Activated naive CD4-positive, alpha-beta T cell treated with anti-CD3 and anti-CD28 coated beads, Interleukin-2, amount 50 U/mL, for 16 hours (primary cell): ENCODE data around the gene FCHO2.
"Not testable (repeated sequence)": the region's sequence is repeated elsewhere in the genome, so short reads cannot be mapped to it uniquely, and the experiment has no call there.

ENCODE experiments used
- DNase-seq: peaks from one replicate; pipeline ENCODE4 v3.0.0-alpha.2; 2020

FCHO2 gene

GRCh38 chr5:72956324-72957140 is 691 bp downstream of the FCHO2 start:
- DNase-seq, result peak; percentile 17

DNA sequence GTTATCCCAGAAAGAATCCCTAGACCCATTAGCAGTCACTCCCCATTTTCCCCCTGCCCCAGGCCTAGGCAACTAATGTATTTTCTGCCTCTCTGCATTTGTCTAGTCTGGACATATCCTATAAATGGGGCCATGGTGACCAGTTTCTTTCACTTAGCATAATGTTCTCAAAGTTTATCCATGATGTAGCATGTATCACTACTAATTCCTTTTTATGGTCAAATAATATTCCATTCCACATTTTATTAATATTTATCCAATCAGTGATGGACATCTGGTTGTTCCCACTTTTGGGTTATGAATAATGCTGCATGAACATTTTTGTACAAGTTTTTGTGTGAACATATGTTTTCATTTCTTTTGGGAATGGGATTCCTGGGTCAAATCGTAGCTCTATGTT is 1.5 kb downstream of the FCHO2 start:
- DNase-seq, result no peak

GRCh38 chr5:72959257-72959656 is 3.4 kb downstream of the FCHO2 start:
- DNase-seq, result no peak

GRCh38 chr5:72974481-72974880 is 18.6 kb downstream of the FCHO2 start:
- not testable (repeated sequence) for DNase-seq

DNA sequence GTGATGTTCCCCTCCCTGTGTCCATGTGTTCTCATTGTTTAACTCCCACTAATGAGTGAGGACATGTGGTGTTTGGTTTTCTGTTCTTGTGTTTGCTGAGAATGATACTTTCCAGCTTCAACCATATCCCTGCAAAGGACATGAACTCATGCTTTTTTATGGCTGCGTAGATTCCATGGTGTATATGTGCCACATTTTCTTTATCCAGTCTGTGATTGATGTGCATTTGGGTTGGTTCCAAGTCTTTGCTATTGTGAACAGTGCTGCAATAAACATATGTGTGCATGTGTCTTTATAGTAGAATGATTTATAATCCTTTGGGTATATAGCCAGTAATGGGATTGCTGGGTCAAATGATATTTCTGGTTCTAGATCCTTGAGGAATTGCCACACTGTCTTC is 21.0 kb downstream of the FCHO2 start:
- DNase-seq, result not testable (repeated sequence)

DNA sequence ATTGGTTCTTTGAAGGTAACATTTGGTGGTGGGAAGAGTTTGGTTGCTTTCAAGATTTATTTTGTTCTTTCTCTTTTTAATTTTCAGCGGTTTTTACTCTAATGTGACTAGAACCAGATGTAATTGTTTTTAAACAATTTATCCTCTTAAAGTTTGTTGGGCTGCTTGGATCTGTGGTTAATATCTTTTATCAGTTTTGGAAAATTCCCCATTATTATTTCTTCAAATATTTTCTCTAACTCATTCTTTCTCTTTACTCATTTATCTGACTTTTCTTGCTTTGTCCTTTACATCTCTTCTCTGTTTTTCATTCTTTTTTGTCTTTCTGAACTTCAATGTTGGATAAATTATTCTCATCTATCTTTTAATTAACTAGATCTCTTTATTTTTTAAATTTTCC is 29.9 kb downstream of the FCHO2 start:
- no peak for DNase-seq

GRCh38 chr5:72988769-72989168 is 32.9 kb downstream of the FCHO2 start:
- no peak for DNase-seq

- DNase-seq, result no peak
Measured at GRCh38 chr5:72991394-72991793, 35.6 kb downstream of the FCHO2 start.

- no peak for DNase-seq
Measured at GRCh38 chr5:72994578-72994977, 38.7 kb downstream of the FCHO2 start.

- DNase-seq, result no peak
Measured at GRCh38 chr5:72996632-72997031, 40.8 kb downstream of the FCHO2 start.

GRCh38 chr5:72999916-73000315 is 44.1 kb downstream of the FCHO2 start:
- no peak for DNase-seq

- DNase-seq, result no peak
Measured at GRCh38 chr5:73005886-73006285, 50.0 kb downstream of the FCHO2 start.

DNA sequence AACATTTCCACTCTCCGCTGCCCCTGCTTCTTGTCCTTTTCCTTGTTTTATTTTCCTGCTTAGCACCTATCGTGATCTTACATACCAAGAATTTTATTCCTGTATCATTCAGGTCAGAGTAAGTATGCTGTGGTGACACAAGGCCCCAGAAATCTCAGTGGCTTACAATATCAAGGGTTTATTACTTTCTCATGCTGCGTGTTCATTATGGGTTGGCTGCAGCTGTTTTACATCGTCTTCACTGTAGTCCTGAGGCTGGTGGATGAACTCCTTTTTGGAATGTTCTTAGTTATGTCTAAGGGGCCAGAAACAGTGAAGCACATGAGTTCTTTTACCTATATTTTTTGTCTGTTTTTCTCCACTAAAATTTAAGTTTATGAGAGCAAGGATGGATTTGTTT is 51.2 kb downstream of the FCHO2 start:
- DNase-seq, result no peak

DNA sequence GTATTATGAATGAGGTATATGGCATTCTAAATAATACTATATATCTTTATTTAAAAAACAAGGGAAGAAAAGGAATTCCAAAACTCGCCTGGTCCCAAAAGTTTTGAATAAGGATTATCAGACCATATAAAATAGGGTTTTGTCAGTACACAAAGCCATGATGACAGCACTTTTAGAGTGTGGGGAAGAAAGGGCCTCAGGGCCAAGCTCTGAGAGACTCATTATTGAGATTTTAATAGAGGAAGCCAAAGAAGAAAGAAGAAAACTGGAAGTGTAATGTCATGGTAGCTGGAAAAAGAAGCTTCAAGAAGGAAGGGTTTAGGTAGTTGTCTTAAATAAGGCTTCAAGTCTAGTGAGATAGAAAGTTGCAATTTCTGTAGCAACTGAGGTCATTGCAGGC is 53.0 kb downstream of the FCHO2 start:
- no peak for DNase-seq

- not testable (repeated sequence) for DNase-seq
Measured at GRCh38 chr5:73011612-73012011, 55.8 kb downstream of the FCHO2 start.

DNA sequence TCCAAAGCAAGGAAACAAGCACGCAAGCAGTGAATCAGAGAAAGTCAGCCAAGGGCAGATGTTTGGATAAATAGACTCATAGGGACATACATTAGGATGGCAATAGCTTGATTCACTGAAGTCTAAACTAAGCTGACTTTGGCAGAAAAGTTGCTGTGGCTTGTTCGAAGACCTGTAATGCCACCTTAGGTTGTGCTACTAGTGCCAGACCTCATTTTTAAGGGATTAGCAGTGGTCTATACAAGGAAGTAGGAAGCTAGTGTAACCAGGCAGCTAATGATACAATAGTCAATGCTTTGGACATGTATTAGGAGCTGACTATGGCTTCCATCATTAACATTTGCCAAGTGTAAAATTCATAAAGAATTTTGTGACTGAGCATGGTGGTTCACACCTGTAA is 63.1 kb downstream of the FCHO2 start:
- DNase-seq, result no peak

DNA sequence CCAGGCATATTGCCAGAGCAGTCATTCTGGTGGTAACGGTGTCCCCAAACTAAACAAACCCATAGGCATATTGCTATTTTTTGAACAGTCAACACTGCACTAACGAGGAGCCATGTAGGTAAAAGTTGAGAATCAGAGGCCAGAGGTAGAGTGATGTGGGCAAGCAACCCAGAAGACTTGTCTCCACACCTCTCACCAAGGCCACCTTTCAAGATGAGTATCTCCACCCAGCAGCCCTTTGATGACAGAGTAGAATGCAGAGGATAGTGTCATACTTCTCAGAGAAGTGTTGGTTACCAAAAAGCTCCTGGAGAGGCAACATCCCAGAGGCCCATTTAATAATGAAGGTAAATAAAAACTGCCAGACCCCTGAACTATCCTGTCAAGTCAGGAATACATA is 63.9 kb downstream of the FCHO2 start:
- DNase-seq, result no peak

DNA sequence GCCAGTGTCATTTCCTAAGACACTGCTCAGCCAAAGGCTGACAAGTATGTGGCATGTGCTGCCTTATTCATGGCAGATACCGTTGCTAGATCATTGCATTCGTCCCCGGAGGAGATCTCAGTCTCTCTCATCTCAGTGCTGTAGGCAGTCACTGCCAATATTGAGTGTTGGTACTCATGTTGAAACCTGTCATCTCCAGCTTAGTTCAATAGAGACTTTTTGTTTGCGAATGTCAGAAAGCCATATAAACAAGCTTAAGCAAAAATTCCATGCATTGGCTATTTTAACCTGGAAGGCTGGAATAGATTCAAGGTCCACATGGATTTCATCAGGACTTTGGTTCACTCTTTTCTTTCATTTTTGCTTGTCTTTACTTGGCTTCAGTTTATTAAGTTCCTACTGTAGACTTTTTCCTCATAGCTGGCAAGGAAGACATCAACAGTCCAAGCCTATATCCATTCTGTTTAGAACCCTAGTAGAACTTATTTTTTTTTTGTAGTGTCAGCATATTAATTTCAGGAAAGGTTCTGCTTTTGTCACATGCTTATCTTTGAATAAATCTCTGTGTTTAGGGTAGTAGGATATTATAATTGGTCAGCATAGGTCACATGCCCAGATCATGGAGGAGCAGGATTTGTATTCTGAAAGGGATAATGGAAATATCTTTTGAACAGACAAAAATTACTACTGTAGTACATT is 66.8 kb downstream of the FCHO2 start:
- no peak for DNase-seq

- DNase-seq, result not testable (repeated sequence)
Measured at GRCh38 chr5:73024946-73025544, 69.2 kb downstream of the FCHO2 start.

DNA sequence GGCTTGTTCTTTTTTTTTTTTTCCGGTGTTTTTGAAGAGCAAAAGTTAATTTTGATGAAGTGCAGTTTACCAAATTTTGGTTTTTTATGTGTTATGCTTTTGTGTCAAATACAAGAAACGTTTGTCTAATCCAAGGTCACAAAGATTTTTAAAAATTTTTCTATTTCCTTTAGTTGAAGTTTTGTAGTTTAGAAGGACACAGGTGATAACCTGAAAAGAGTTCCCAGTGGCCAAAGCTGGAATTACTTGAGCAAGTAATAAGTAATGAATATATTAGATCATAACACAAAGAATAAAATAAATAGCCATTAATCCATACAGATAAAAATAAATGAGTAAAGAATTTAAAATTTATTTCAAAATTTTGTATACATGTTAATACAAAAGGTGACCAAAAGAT is 71.5 kb downstream of the FCHO2 start:
- no peak for DNase-seq

DNA sequence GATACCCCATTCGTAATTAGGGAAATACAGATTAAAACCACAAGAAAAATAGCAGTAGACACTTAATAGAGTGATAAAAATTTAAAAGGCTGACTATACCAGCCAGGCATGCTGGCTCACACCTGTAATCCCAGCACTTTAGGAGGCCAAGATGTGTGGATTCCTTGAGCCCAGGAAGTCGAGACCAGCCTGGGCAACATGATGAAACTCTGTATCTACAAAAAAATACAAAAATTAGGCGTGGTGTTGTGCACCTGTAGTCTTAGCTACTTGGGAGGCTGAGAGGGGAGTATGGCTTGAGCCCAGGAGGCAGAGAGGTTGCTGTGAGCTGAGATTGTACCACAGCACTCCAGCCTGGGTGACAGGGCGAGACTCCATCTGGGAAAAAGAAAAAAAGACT is 72.0 kb downstream of the FCHO2 start:
- DNase-seq, result no peak

- DNase-seq, result no peak
Measured at GRCh38 chr5:73028991-73029595, 73.3 kb downstream of the FCHO2 start.

DNA sequence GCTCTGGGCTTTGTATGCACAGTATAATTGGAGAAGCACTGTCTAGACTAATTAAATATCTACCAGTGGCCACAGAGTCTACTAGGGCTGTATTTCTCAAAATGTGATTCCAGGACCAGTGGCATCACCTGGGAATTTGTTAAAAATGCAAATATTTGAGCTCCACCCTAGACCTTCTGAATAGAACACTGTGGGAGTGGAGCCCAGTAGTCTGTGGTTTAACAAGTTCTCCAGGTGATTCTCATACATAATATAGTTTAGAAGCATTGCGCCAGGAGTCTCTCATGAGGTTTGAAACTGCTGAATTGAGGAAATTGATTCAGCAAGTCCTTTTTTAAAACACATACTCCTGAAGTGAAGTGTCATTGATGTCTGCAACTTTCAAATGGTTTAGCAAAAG is 74.7 kb downstream of the FCHO2 start:
- DNase-seq, result no peak

DNA sequence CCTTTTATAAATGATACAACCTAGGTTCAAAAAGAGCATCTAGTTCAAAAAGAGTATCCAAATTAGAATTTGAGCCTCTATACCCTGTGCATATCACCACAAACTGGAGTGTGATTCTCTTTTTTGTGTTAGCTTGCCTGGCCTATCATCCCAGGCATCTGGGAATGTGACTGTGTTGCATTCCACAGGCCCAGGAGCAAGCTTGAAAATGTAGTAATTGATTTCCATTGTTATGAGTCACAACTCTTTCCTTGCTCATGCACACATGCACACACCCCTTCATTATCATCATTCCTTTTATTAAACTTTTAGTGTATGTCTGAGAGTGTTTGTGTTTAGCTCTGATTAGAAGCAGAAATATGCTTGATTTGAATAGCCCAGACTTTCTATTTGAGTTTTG is 75.2 kb downstream of the FCHO2 start:
- no peak for DNase-seq
